Measurements from ENCODE around the gene PNKP. TPM values are rescaled to one million over a fixed set of nuclear protein-coding genes. Genes with fewer than 3 reads are reported as not detected.

The PNKP gene
- total and polyA plus RNA-seq, 9 of the 15 experiments (the other 6 are each of a cell fraction or from before 2014, with no cell fraction given) = 2.8 to 85.4 (median 25.3) TPM

DNA sequence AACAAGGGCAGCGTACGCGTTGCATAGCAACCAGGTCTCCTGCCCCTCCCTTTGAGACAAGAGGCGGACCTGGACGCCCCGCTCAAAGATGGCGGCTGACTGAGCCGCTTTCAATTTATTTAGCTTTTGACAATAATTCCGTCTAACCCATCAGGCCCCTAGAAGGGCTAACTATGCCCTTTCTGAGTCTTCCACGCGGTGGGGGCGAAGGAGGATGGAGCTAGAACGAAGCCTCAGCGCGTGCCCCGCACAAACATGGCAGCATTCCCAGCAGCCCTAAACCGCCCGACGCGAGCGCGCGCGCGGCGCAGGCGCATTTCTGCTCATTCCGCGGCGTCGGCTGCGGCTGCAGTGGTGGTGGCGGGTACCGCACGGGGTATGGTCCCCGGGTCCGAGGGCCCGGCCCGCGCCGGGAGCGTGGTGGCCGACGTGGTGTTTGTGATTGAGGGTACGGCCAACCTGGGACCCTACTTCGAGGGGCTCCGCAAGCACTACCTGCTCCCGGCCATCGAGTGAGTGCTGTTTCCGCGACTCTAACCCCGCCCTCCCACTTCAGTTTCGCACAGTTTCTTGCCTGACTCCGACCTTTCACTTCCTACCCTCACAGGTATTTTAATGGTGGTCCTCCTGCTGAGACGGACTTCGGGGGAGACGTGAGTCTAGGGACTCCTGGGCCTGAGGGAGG, 49.3 kb downstream of the PNKP start, which contains the start of gene MED25 (continued):
- TF ChIP-seq, protein P1, sequence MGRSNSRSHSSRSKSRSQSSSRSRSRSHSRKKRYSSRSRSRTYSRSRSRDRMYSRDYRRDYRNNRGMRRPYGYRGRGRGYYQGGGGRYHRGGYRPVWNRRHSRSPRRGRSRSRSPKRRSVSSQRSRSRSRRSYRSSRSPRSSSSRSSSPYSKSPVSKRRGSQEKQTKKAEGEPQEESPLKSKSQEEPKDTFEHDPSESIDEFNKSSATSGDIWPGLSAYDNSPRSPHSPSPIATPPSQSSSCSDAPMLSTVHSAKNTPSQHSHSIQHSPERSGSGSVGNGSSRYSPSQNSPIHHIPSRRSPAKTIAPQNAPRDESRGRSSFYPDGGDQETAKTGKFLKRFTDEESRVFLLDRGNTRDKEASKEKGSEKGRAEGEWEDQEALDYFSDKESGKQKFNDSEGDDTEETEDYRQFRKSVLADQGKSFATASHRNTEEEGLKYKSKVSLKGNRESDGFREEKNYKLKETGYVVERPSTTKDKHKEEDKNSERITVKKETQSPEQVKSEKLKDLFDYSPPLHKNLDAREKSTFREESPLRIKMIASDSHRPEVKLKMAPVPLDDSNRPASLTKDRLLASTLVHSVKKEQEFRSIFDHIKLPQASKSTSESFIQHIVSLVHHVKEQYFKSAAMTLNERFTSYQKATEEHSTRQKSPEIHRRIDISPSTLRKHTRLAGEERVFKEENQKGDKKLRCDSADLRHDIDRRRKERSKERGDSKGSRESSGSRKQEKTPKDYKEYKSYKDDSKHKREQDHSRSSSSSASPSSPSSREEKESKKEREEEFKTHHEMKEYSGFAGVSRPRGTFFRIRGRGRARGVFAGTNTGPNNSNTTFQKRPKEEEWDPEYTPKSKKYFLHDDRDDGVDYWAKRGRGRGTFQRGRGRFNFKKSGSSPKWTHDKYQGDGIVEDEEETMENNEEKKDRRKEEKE (IDR thresholded peaks at IDR 0.05; ENCODE audit: borderline replicate concordance in 1 of 2, control insufficient read depth in 1 of 2, low read depth in 2 of 2, low read length in 1 of 2) = no peak
- TF ChIP-seq, protein P2, sequence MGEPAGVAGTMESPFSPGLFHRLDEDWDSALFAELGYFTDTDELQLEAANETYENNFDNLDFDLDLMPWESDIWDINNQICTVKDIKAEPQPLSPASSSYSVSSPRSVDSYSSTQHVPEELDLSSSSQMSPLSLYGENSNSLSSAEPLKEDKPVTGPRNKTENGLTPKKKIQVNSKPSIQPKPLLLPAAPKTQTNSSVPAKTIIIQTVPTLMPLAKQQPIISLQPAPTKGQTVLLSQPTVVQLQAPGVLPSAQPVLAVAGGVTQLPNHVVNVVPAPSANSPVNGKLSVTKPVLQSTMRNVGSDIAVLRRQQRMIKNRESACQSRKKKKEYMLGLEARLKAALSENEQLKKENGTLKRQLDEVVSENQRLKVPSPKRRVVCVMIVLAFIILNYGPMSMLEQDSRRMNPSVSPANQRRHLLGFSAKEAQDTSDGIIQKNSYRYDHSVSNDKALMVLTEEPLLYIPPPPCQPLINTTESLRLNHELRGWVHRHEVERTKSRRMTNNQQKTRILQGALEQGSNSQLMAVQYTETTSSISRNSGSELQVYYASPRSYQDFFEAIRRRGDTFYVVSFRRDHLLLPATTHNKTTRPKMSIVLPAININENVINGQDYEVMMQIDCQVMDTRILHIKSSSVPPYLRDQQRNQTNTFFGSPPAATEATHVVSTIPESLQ (CRISPR knock-in tag; IDR thresholded peaks at IDR 0.05) = no peak
- TF ChIP-seq ZFX (CRISPR knock-in tag; IDR thresholded peaks at IDR 0.05) (peak; percentile 83), NUFIP1 (IDR thresholded peaks at IDR 0.05; ENCODE audit: partially characterized antibody) (no peak), SMC3 (conservative IDR thresholded peaks at IDR 0.05; ENCODE audit: insufficient read depth, low read depth, low read length) (0 out of 2 replicates have a peak, but pooled peaks have one; percentile 7), ZNF695 (CRISPR knock-in tag; IDR thresholded peaks at IDR 0.05) (no peak), ZNF121 (CRISPR knock-in tag; conservative IDR thresholded peaks at IDR 0.05) (no peak), ATF1 (CRISPR knock-in tag; IDR thresholded peaks at IDR 0.05) (no peak), ATF1 (tag; IDR thresholded peaks at IDR 0.05) (peak; percentile 78), KLF13 (tag; IDR thresholded peaks at IDR 0.05; ENCODE audit: borderline replicate concordance, low read depth) (no peak), FUS (optimal IDR thresholded peaks at IDR 0.05; ENCODE audit: low read depth, low read length) (no peak), ZNF77 (CRISPR knock-in tag; IDR thresholded peaks at IDR 0.05) (no peak), NCOA6 (IDR thresholded peaks at IDR 0.05) (no peak), CCNT2 (IDR thresholded peaks at IDR 0.05; ENCODE audit: borderline replicate concordance, extremely low read depth, insufficient read length, low read depth, low read length) (no peak), ESRRB (CRISPR knock-in tag; IDR thresholded peaks at IDR 0.05; ENCODE audit: borderline replicate concordance) (no peak), BCL6 (CRISPR knock-in tag; IDR thresholded peaks at IDR 0.05) (no peak; the same call in 1 of the 2 replicates), HNRNPK (IDR thresholded peaks at IDR 0.05; ENCODE audit: low read depth, low read length, poor library complexity, severe bottlenecking) (no peak), TOE1 (IDR thresholded peaks at IDR 0.05; ENCODE audit: borderline replicate concordance) (no peak; the same call in none of the 2 replicates), TOE1 (CRISPR knock-in tag; IDR thresholded peaks at IDR 0.05; ENCODE audit: borderline replicate concordance, low read depth) (no peak)
- TF ChIP-seq, protein P3, sequence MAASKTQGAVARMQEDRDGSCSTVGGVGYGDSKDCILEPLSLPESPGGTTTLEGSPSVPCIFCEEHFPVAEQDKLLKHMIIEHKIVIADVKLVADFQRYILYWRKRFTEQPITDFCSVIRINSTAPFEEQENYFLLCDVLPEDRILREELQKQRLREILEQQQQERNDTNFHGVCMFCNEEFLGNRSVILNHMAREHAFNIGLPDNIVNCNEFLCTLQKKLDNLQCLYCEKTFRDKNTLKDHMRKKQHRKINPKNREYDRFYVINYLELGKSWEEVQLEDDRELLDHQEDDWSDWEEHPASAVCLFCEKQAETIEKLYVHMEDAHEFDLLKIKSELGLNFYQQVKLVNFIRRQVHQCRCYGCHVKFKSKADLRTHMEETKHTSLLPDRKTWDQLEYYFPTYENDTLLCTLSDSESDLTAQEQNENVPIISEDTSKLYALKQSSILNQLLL (CRISPR knock-in tag; IDR thresholded peaks at IDR 0.05; ENCODE audit: borderline replicate concordance) = no peak
- TF ChIP-seq, protein P4, sequence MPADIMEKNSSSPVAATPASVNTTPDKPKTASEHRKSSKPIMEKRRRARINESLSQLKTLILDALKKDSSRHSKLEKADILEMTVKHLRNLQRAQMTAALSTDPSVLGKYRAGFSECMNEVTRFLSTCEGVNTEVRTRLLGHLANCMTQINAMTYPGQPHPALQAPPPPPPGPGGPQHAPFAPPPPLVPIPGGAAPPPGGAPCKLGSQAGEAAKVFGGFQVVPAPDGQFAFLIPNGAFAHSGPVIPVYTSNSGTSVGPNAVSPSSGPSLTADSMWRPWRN (IDR thresholded peaks at IDR 0.05; ENCODE audit: low read depth) = no peak
